Smooth muscle cell of the umbilical artery (primary cell): ENCODE measurements around the gene CHRNA5. TPM values are rescaled to one million over a fixed set of nuclear protein-coding genes. Genes with fewer than 3 reads are reported as not detected.

Experiments
- total RNA-seq: library from RNA; depleted of rRNA; stranded (reverse); fragments of >200 nt; gene quantifications from 2 replicates; pipeline ENCODE4 v1.2.3, GENCODE V29; 2014

The CHRNA5 gene
- 0.59 and 1.4 TPM in 2 replicates for total RNA-seq

DNA sequence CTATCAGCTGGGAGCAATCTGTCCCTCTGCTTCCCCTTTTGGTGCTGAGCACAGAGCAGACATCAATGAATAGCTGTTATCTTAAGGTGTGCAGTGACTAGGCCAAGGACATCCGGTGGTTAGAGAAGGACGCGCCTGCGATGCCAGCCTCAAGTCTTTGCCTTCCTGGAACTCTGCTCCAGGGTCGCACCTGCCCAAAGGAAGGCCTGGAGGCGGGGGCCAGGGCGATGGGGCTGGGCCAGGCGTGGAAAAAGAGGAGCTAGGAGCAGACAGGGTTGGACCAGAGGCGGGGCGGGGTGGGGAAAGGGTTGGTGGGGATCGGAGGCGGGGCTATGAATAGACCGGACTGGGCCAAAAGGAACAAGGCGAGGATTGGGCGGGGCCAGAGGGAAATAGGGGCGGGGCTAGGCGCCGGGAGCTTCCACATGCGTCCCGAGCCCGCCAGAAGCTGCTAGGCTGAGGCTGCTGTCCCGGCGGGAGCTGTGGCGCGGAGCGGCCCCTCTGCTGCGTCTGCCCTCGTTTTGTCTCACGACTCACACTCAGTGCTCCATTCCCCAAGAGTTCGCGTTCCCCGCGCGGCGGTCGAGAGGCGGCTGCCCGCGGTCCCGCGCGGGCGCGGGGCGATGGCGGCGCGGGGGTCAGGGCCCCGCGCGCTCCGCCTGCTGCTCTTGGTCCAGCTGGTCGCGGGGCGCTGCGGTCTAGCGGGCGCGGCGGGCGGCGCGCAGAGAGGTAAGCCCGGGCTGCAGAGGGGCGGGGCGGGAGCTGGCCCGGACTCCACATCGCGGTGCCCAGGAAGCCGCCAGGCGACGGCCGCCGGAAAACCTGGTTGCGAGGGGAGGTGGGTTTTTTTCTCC, at the start of gene CHRNA5:
Gene CHRNA5, plus strand, starts transcription at position 424 of the 854 bp plus-strand sequence. Its CDS starts 200 bp downstream, at position 624.

DNA sequence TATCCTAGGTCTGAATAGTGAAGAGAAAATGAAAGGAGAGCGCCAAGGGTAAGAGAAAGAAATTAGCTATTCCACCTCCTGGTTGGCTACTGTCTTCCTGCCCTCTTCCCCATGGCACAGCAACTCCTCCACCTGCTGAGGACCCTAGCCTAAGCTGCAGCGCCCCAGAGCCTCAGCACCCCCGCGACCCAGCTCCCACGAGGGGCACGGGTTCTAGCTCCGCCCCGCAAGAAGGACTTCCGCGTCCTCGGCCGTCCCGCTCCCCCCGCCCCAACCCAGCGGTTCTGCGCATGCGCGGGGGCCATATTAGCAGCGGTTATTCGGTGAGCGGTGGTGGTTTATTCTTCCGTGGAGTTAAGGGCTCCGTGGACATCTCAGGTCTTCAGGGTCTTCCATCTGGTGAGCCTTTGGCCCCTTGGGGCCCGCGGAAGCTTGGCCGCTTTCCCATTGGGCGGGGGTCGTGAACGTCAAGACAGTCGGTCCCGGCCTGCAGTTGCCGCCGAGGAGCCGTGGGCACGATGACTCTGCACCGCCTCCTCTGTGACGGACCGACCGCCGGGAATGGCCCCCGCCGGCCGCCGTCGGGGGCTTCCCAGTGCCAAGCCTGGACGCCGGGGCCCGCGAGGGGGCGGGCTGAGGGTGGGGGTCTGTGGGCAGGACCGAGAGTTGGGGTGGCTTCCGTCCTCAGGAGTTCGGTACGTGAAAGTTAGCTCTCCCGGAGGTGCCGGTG, 25.0 kb upstream of the CHRNA5 start, which contains the start of gene PSMA4:
Gene PSMA4, plus strand, starts transcription at position 304 of the 730 bp plus-strand sequence. CDS start 1,484 bp downstream, outside the sequence.

DNA sequence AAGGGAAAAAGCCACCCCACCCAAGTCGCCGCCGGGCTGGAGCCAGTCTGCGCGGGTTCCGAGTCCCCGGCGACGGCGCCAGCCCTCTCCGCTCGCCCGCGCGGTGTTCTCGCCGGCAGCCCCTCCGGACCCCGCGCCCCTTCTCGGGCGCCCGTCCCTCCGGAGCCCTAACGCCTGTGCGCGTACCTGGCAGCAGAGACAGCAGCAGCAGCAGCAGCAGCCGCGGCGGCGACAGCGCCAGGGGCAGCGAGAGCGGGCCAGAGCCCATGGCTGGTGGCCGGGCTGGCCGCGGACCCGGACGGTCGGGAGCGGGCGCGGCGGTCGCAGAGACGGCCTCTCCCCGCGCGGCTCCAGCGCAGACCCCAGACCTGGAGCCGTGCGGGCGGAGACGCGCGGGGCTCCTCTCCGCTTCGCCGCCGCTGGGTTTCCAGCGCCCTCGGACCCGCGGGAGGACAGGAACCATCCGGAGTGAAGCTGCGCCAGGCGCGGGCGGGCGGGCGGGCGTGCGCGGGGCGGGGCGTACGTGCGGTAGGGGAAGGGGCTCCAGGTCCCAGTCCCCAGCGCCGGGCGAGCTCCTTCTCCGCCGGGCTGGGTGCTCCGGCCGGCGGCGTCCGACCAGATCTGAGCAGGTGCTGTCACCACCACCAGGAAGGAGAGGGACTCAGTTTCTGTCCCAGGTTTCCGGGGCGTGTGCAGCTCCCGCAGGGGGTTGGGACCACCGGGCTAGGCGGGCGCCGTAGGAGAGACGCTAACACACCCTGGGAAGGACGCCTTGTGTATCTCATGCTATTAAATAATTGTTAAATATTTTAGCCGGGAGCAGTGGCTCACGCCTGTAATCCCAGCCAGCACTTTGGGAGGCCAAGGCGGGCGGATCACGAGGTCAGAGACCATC, 55.5 kb downstream of the CHRNA5 start, which contains the start of gene CHRNA3:
Gene CHRNA3, minus strand, starts transcription at position 470 of the 895 bp plus-strand sequence. Its CDS starts 202 bp downstream, at position 268.

DNA sequence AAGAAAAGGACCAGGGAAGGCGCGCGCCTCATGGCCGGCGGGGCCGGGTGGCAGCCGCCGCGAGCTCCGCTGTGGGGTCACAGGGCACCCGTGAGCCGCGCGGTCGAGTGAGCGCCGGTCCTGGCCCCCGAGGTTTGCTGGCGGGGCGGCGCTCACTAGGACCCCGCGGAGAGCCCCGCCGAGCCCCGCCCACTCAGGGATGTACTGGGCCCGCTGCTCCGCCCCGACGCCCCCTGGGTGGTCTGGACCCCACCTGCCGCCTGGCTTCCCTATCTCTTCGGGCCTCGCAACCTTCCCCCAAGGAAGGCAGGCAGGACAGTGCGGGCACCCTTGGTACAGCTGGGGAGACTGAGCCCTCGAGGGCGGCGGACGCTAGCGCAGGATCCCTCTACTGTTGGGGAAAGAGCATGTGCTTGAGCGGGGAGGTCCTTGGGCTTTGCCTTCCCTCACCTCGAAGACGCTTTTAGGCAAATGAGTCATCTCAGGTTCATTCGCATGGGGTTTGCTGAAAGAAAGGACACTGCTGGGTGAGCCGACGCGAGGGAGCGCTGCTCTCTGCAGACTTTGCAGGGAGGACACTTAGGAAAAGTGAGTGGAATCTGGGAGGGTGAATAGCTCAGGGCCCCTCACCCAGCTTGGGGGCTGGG, 75.9 kb downstream of the CHRNA5 start, which contains the start of gene CHRNB4:
Gene CHRNB4, minus strand, starts transcription at position 109 of the 647 bp plus-strand sequence. Its CDS starts 77 bp downstream, at position 32.

Other genes starting within 250 kb of the CHRNA5 start
- gene CRABP1, start 225.2 kb upstream of the CHRNA5 start, total RNA-seq = not detected in 2 replicates
- gene IREB2, start 127.3 kb upstream of the CHRNA5 start, total RNA-seq = 30.0 and 43.4 TPM in 2 replicates
- gene HYKK, start 57.9 kb upstream of the CHRNA5 start, total RNA-seq = 2.6 and 4.2 TPM in 2 replicates
- 181 and 241 TPM in 2 replicates for gene PSMA4, start 25.1 kb upstream of the CHRNA5 start, total RNA-seq
- under 0.01 TPM in 1 of 2 replicates, not detected in the other for gene CHRNA3, start 55.5 kb downstream of the CHRNA5 start, total RNA-seq
- gene CHRNB4, start 75.7 kb downstream of the CHRNA5 start, total RNA-seq = not detected in 2 replicates
- 7.7 and 12.6 TPM in 2 replicates for gene ADAMTS7, start 245.9 kb downstream of the CHRNA5 start, total RNA-seq